GM10266 (cell line): ENCODE measurements around the gene MSMB.
"Not testable (repeated sequence)": the region's sequence is repeated elsewhere in the genome, so short reads cannot be mapped to it uniquely, and the experiment has no call there.

Source experiments
- DNase-seq: peaks from one replicate; pipeline ENCODE4 v3.0.0; 2012; ENCODE audit errors: extremely low spot score
- CTCF ChIP-seq: IDR thresholded peaks from 2 replicates; pipeline ENCODE4 v1.5.1; 2012; ENCODE audit warnings: mild to moderate bottlenecking, low read depth; ENCODE audit not compliant: control insufficient read depth, insufficient read depth; ENCODE audit errors: missing control alignments

The MSMB gene

GRCh38 chr10:46046261-46046660 lies at the start of gene MSMB:
Gene MSMB (minus strand): TSS chr10:46046269. CDS start chr10:46046237, 32 bp downstream.
- no peak for DNase-seq
- TF ChIP-seq CTCF = no peak

DNA sequence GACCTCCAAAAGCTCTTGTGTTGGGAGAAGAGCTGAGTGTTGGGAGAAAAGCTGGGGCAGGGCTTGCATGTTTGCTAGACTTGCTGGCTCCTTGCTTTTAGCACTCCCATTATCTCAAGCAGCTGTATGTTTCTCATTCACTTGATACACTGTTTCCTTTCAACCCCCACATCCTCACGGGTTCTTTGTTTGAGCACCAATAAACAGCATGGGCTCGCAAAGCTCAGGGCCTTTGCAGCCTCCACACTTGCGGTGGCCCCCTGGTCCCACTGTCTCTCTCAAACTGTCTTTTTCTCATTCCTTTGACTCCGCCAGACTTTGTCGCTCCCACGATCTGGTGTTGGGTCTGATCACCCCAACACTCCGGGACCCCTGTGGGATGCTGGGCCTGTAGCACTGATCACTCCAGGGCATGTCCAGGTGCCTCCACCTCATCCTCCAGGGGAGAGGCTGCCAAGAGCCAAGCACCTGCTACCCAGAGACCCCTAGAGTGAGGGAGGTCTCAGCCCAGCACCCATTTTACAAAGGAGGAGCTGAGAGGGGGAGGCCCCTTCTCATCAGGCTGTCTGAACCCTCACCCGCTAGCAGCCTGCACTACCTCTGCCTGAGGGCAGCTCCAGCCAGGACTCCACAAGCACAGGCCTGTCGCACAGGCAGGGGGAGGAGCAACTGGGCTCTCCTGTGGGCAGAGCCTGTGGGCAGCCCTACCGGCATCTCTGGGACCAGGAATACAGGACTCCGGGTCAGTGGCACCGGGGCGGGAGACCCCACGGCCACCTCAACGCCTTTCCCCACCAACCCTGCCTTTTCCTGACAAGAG lies 49.1 kb upstream of the MSMB start:
- no peak for DNase-seq
- no peak for TF ChIP-seq CTCF

- no peak for DNase-seq
- TF ChIP-seq CTCF = no peak
These were observed 48.1 kb upstream of the MSMB start for GRCh38 chr10:46094197-46094500.

DNA sequence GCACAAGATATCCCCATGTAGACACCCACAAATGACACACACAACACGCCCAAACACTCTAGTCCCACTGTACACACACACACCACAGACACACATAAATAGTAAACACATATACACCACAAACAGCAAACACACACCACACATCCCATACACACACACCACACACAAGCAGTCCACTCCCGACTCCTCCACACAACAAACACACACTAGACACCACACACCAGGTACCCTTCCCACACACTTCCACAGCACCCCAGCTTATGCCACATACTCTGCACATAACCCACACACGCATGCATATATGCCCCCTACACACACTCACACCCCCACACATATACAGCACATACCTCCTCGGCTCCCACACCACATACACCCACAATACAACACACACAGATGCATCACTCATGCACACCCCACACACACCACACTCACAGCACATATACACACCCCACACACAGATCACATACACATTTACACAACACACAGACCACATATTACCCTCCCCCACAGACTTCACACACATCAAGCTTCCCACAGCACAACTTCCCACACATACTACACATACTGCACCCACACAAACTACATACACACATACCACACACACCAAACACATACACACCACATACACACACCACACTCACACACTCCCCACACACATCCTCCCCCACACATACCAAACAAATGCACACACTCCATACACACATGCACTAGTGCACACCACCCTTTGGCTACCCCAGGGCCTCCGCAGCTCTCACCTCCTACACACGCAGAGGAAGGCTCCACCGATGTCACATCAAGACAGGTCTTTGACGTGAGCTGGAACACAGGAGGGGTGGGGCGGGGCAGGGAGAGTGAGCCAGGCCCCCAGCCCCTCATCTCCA lies 47.5 kb upstream of the MSMB start:
- DNase-seq = not testable (repeated sequence)

DNA sequence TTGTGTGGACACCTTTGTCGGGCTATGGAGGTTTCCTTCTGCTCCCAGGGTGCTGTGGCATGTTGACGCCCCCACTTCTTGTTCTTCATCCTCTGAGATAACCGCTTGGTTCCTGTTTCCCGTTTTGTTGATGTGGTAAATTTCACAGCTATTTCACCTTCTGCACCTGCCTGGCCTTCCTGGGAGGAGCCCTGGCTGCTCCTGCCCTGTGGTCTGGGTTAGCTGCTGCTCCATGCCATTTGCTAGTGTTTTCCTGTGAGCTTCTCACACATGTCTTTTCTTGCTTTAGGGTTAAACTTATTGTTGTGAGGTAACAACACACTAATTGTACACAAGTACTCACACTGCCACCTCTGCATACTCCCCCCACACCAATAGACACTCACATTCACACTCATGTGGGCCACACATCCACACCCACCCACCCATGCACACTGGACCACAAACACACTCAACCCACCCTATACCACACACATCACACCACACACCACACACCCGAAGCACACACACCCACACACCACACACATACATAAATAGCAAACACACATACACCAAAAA lies 46.5 kb upstream of the MSMB start:
- DNase-seq = no peak
- no peak for TF ChIP-seq CTCF

DNA sequence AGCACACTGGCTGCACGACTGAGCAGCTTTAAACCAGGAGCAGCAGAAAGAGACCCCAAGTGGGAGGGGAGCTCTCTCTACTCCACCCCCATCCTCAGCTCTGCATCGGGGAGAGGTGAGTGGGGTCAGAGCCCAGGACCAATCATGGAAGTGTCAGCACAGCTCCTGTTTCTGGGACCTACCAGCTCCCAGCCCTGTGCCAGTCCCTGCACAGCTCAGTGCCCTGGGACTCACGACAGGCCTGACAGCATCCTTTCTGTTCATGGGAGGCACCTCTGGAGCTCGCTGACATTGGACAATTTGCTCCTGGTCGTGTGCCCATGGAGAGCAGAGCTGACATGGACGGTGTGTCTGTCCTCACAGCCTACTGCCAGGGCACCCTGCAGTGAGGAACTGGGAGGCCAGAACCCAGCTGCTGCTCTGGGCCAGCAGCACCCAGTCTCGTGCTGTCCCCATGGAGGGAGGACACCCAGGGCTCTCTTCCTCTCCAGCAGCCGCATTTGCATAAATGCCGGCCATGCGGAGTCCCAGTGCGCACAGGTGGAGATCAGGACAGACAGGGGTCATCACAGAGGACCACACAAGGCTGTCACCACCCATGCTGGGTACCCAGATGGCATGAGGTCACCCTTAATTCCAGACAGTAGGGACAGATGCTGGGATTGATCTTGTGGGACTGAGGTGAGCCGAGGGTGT lies 45.9 kb upstream of the MSMB start:
- no peak for TF ChIP-seq CTCF
- no peak for DNase-seq

DNA sequence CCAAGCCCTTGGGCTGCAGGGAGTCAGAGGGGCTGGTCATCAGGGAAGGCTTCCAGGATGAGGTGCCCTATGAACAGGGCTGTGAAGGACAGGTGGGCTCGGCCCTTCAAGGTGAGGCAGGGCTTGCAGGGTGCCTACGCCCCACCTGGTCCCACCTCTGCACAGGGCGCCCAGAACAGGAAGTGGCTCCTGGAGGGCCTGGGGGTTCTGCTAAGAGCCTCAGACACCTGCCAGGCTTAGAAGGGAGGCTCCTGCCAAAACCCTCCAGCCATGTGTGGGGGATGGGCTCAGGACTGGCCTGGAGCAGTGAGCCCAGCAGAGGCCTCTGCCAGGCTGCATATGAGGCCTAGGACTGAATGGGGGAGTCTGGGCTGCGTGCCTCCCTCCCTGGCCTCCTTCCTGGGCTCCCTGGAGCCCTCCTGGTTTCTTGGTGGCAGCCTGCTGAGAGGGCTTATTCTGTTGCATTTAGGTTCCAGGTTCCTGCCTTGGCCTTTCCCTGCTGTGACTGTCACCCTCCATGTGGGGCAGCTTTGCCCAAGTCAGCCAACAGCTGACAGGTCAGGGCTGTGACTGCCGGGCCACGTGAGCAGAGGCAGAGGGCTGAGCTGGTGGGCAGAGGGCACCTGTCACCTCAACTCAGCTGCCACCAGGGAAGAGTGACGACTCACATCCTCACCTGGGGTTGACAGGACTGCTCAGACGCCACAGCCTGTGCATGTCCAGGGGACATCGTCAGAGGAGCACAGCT lies 45.2 kb upstream of the MSMB start:
- no peak for TF ChIP-seq CTCF
- no peak for DNase-seq
